Left lung (tissue), 10 donors: ENCODE results near the gene DEPDC5. TPM values are rescaled to one million over a fixed set of nuclear protein-coding genes. Genes with fewer than 3 reads are reported as not detected.

ENCODE experiments used
- ATAC-seq: fragments of 200-7000 bp; cut with Tn5 transposase; one replicate; pipeline ENCODE4 v1.9.1; 2020; ENCODE audit warnings: moderate library complexity
- DNase-seq, 4 donors: peaks; one replicate each; pipeline ENCODE4 v3.0.0-alpha.2; 2013 to 2020
- H3K27ac ChIP-seq, 2 donors: fragments of 200-600 bp; sonication (generic) in 1 of 2; one replicate each; pipeline versions ENCODE4 v1.5.0 to v1.8.0; 2020 to 2021
- H3K27me3 ChIP-seq, 2 donors: fragments of 200-600 bp; sonication (generic) in 1 of 2; one replicate each; pipeline versions ENCODE4 v1.5.0 to v1.8.0; 2020 to 2021
- H3K36me3 ChIP-seq, 2 donors: fragments of 200-600 bp; sonication (generic) in 1 of 2; one replicate each; pipeline versions ENCODE4 v1.5.0 to v1.8.0; 2020 to 2021
- H3K4me1 ChIP-seq, 2 donors: fragments of 200-600 bp; one replicate each; pipeline ENCODE4 v1.8.0; 2021
- H3K4me3 ChIP-seq, 2 donors: fragments of 200-600 bp; sonication (generic) in 1 of 2; one replicate each; pipeline versions ENCODE4 v1.5.0 to v1.8.0; 2020 to 2021; ENCODE audit warnings: mild to moderate bottlenecking in 1 of 2
- H3K9me3 ChIP-seq, 2 donors: fragments of 200-600 bp; sonication (generic) in 1 of 2; one replicate each; pipeline versions ENCODE4 v1.5.0 to v1.8.0; 2020 to 2021
- CTCF ChIP-seq, 2 donors: fragments of 200-600 bp; sonication (generic) in 1 of 2; IDR thresholded peaks; one replicate each; pipeline versions ENCODE4 v1.5.0 to v1.8.0; 2021; ENCODE audit warnings: antibody characterized with exemption in 2 of 2
- intact Hi-C, 2 donors: fragments of 100-400 bp; cut with DNase I; formaldehyde crosslinking; loops; one replicate each; pipeline versions ENCODE4 v1.11.2 to v1.14.2; 2022
- polyA plus RNA-seq, 6 donors: library from polyadenylated mRNA; unstranded; fragments of 120-200 nt; gene quantifications; one replicate each; pipeline ENCODE4 v1.2.1, GENCODE V29; 2013; ENCODE audit not compliant: insufficient read length in 6 of 6
- total RNA-seq, 2 donors: library from RNA; stranded (reverse); fragmentation: NEBNext Ultra II Directional; extraction: Animal tissue kit (Norgen Biotek cat#: 25700); gene quantifications; one replicate each; pipeline ENCODE4 v1.2.1, GENCODE V29; 2021
- donor health status: DM: no; HTN: yes; CAD: no.
- donor health status: DM: no; HTN: no; CAD: no.

DEPDC5 gene
- total and polyA plus RNA-seq, 8 donors: 14.9 to 31.1 (median 18.0) TPM

- ATAC-seq (no peak), DNase-seq (no peak)
- H3K9me3 ChIP-seq: no peaks in the 10 kb centered on the region
- intact Hi-C loops: no loop called here
- H3K27ac ChIP-seq: no peak overlapping the region
- H3K36me3 ChIP-seq: peaks cover 0 to 55% of the 10 kb centered on the region in 2 donors
- no peaks in the 10 kb centered on the region for H3K27me3 ChIP-seq
- H3K4me1 ChIP-seq: no peaks in the 10 kb centered on the region
- no peak for TF ChIP-seq CTCF (IDR thresholded peaks at IDR 0.05)
- no peak overlapping the region for H3K4me3 ChIP-seq
Observed at GRCh38 chr22:31896472-31896871, 142.7 kb downstream of the DEPDC5 start.

- intact Hi-C loops: no loop called here
- Histone ChIP-seq H3K9me3 (no peaks in the 10 kb centered on the region), H3K36me3 (peaks cover 0 to 68% of the 10 kb centered on the region in 2 donors), H3K4me3 (no peak overlapping the region), H3K27ac (no peak overlapping the region), H3K27me3 (no peaks in the 10 kb centered on the region), H3K4me1 (no peaks in the 10 kb centered on the region)
- ATAC-seq (no peak), DNase-seq (no peak)
- TF ChIP-seq CTCF (IDR thresholded peaks at IDR 0.05): no peak
Observed at GRCh38 chr22:31897842-31898805, 144.3 kb downstream of the DEPDC5 start.

- H3K36me3 ChIP-seq: peaks cover 0 to 64% of the 10 kb centered on the region in 2 donors
- no peaks in the 10 kb centered on the region for H3K27me3 ChIP-seq
- no peak overlapping the region for H3K27ac ChIP-seq
- no peak for TF ChIP-seq CTCF (IDR thresholded peaks at IDR 0.05)
- H3K9me3 ChIP-seq: no peaks in the 10 kb centered on the region
- no peaks in the 10 kb centered on the region for H3K4me1 ChIP-seq
- H3K4me3 ChIP-seq: no peak overlapping the region
- ATAC-seq (no peak), DNase-seq (no peak)
- intact Hi-C loops: no loop called here
Observed at GRCh38 chr22:31898926-31899325, 145.1 kb downstream of the DEPDC5 start.

DNA sequence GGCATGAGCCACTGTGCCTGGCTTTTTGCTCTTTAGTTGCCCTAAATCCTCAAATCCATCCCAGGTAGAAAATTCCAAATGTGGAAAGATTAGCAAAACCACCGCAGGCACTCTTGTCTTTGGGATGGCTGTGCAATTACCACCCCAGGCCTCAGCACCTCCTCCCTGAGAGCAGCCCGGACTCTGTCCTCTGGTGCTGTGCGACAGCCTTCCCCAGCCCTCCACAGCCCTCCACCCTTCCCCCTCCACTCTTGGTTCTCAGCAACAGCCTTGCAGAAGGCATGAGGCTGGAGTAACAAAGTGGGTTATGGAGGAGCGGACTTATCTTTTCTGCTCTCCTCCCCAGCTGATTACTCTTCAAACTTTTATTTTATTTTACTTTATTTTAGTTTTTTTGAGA, 145.8 kb downstream of the DEPDC5 start:
- H3K27ac ChIP-seq: no peak overlapping the region
- no peaks in the 10 kb centered on the region for H3K9me3 ChIP-seq
- no peak for DNase-seq
- intact Hi-C loops: no loop called here
- ATAC-seq: no peak
- no peaks in the 10 kb centered on the region for H3K27me3 ChIP-seq
- no peak for TF ChIP-seq CTCF (IDR thresholded peaks at IDR 0.05)
- H3K4me1 ChIP-seq: no peaks in the 10 kb centered on the region
- peaks cover 0 to 70% of the 10 kb centered on the region in 2 donors for H3K36me3 ChIP-seq
- no peak overlapping the region for H3K4me3 ChIP-seq

DNA sequence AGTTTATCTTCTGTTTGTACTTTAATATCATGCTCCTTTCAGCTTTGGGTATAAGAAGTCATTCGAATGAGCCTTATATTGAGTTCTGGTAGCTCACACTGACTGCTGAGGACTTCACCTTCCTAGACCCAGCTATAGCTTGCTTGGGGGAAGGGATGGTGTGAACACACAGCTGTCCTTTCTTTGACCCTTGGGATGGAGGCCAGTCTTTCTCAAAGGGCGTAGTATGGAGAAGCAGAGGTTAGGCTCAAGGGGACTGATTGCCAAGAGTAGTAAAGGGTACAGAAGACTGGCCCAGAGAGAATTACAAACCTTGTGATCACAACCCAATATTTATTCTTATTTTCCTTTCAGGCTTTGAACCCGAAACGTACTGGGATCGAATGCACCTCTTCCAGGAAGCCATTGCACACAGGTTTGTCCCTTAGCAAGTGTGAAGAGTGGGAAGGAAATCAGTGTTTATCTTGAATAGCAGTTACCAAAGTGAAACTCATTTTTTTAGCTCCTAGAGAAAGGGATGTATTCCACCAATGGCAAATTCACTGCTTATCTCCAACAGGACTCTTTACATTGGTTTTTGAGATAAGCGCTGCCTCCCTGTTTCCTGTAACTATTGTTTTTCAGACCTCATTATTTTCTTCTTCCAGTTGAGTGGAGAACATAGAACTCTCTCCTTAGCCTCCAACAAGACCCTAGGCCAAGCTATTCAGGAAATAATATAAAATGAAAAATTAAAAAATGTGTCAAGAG, 147.7 kb downstream of the DEPDC5 start:
- no peak overlapping the region for H3K4me3 ChIP-seq
- no peaks in the 10 kb centered on the region for H3K4me1 ChIP-seq
- DNase-seq (no peak), ATAC-seq (no peak)
- no peak overlapping the region for H3K27ac ChIP-seq
- no peaks in the 10 kb centered on the region for H3K27me3 ChIP-seq
- peaks cover 0 to 74% of the 10 kb centered on the region in 2 donors for H3K36me3 ChIP-seq
- H3K9me3 ChIP-seq: no peaks in the 10 kb centered on the region
- TF ChIP-seq CTCF (IDR thresholded peaks at IDR 0.05): no peak
- intact Hi-C loops: no loop called here
